Endothelial cell of umbilical vein (primary cell): ENCODE measurements around the gene USP43. TPM values are rescaled to one million over a fixed set of nuclear protein-coding genes. Genes with fewer than 3 reads are reported as not detected.

Source experiments
- BruUV-seq: library from RNA; stranded (reverse); fragments of 400-500 nt; replicated peaks from 2 replicates; lab custom pipeline; 2021; lab: Mats Ljungman, UMichigan
- CTCF ChIA-PET: fragments of 300-600, 350-600 bp; sonication (Branson Sonifier 250); formaldehyde crosslinking; loops from one replicate; lab custom pipeline; 2021; ENCODE audit warnings: antibody characterized with exemption, inconsistent platforms; lab: Charles Lee
- POLR2A ChIA-PET: fragments of 300-600, 350-600 bp; sonication (Branson Sonifier 250); formaldehyde crosslinking; loops from one replicate; lab custom pipeline; 2021; ENCODE audit warnings: antibody characterized with exemption, inconsistent platforms; lab: Charles Lee
- DNase-seq: peaks from one replicate; pipeline ENCODE4 v3.0.0-alpha.2; 2011; ENCODE audit warnings: low read depth, low spot score
- FAIRE-seq: peaks from 2 replicates; lab custom pipeline; 2011; peaks lifted over from hg19 to GRCh38; lab: Jason Lieb, UNC
- H2AFZ ChIP-seq: 2 replicates; pipeline ENCODE4 v1.6.0; 2012; ENCODE audit warnings: low read depth, low read length, control low read depth, inconsistent platforms
- H3K27ac ChIP-seq: 2 replicates; pipeline ENCODE4 v1.5.1; 2011; ENCODE audit warnings: low read depth, mild to moderate bottlenecking, control low read depth, low read length, moderate library complexity; ENCODE audit not compliant: insufficient read depth
- H3K27me3 ChIP-seq, 2 experiments: 2 replicates each; pipeline versions ENCODE4 v1.6.0 to v1.6.1; 2011; ENCODE audit warnings: low read length in 2 of 2, mixed read lengths in 1 of 2; ENCODE audit not compliant: control insufficient read depth in 2 of 2, insufficient read depth in 2 of 2
- H3K36me3 ChIP-seq, 2 experiments: 2 replicates in 1 of 2; 3 replicates in 1 of 2; pipeline ENCODE4 v1.5.1; 2011; ENCODE audit warnings: low read length in 2 of 2, mild to moderate bottlenecking in 1 of 2, moderate library complexity in 1 of 2; ENCODE audit not compliant: control insufficient read depth in 2 of 2, insufficient read depth in 2 of 2; ENCODE audit errors: extremely low read depth in 1 of 2
- H3K4me1 ChIP-seq: 3 replicates; pipeline ENCODE4 v1.5.1; 2011; ENCODE audit warnings: mild to moderate bottlenecking, low read length; ENCODE audit not compliant: control insufficient read depth, insufficient read depth; ENCODE audit errors: extremely low read depth
- H3K4me2 ChIP-seq: 2 replicates; pipeline ENCODE4 v1.6.1; 2011; ENCODE audit warnings: low read length, control low read depth, mixed read lengths; ENCODE audit not compliant: insufficient read depth
- H3K4me3 ChIP-seq, 3 experiments: fragments of 200-600 bp in 1 of 3; sonication (generic), shearing (Covaris generic) in 1 of 3; replicated peaks in 1 of 3; 2 replicates each; pipeline ENCODE4 v1.5.1; 2011 to 2016; ENCODE audit warnings: control low read depth in 3 of 3, low read length in 3 of 3, mild to moderate bottlenecking in 2 of 3, inconsistent platforms in 1 of 3, low read depth in 1 of 3, moderate library complexity in 1 of 3; ENCODE audit not compliant: insufficient read depth in 1 of 3
- H3K79me2 ChIP-seq: 2 replicates; pipeline ENCODE4 v1.6.0; 2012; ENCODE audit warnings: low read length, inconsistent platforms; ENCODE audit not compliant: control insufficient read depth, insufficient read depth
- H3K9ac ChIP-seq: replicated peaks from 2 replicates; pipeline ENCODE3; 2011; ENCODE audit warnings: low read length, control low read depth; ENCODE audit not compliant: insufficient read depth; ENCODE audit errors: extremely low read depth
- H3K9me1 ChIP-seq: replicated peaks from 3 replicates; pipeline ENCODE4 v1.6.0; 2011; ENCODE audit warnings: mild to moderate bottlenecking, low read length; ENCODE audit not compliant: control insufficient read depth, insufficient read depth; ENCODE audit errors: extremely low read depth
- H3K9me3 ChIP-seq: replicated peaks from 2 replicates; pipeline ENCODE4 v1.5.1; 2012; ENCODE audit warnings: low read length, inconsistent platforms; ENCODE audit not compliant: control insufficient read depth, insufficient read depth
- H4K20me1 ChIP-seq: replicated peaks from 2 replicates; pipeline ENCODE3; 2011; ENCODE audit warnings: mild to moderate bottlenecking, low read length; ENCODE audit not compliant: control insufficient read depth, insufficient read depth; ENCODE audit errors: extremely low read depth
- EZH2 ChIP-seq: IDR thresholded peaks from 2 replicates; pipeline ENCODE4 v1.6.1; 2012; ENCODE audit warnings: borderline replicate concordance, low read depth, mild to moderate bottlenecking, moderate library complexity, low read length, inconsistent platforms; ENCODE audit not compliant: severe bottlenecking
- FOS ChIP-seq: IDR thresholded peaks from 2 replicates; pipeline ENCODE4 v1.6.1; 2011; ENCODE audit warnings: mild to moderate bottlenecking, low read length, moderate library complexity, borderline replicate concordance; ENCODE audit not compliant: insufficient read depth
- GATA2 ChIP-seq: IDR thresholded peaks from 2 replicates; pipeline ENCODE4 v1.7.0; 2011; ENCODE audit warnings: low read depth, mild to moderate bottlenecking, moderate library complexity, mixed read lengths, low read length; ENCODE audit not compliant: insufficient read length, insufficient read depth
- JUN ChIP-seq: IDR thresholded peaks from 2 replicates; pipeline ENCODE4 v1.6.1; 2011; ENCODE audit warnings: borderline replicate concordance, low read depth; ENCODE audit not compliant: insufficient read length, insufficient read depth
- MYC ChIP-seq: IDR thresholded peaks from one replicate; pipeline ENCODE4 v1.6.1; 2011; ENCODE audit warnings: mild to moderate bottlenecking, low read depth, low read length
- POLR2A ChIP-seq: IDR thresholded peaks from 2 replicates; pipeline ENCODE4 v1.6.1; 2012; ENCODE audit warnings: low read depth, mild to moderate bottlenecking, control low read depth, low read length
- POLR2AphosphoS5 ChIP-seq: IDR thresholded peaks from 2 replicates; pipeline ENCODE4 v1.6.1; 2012; ENCODE audit warnings: low read depth, mild to moderate bottlenecking, control low read depth, low read length, moderate library complexity; ENCODE audit not compliant: insufficient read depth
- dilution Hi-C: fragments of 300-500 bp; cut with MboI; formaldehyde crosslinking; loops from one replicate; pipeline ENCODE4 v1.15.0; 2019; ENCODE audit warnings: low sequenced_read_pairs; ENCODE audit not compliant: extremely low pct_ligation_motif_present
- intact Hi-C: fragments of 100-400 bp; cut with micrococcal nuclease; formaldehyde crosslinking; loops from one replicate; pipeline ENCODE4 v1.10.0; 2022
- polyA plus RNA-seq, 4 experiments: library from polyadenylated mRNA; depleted of rRNA in 3 of 4; stranded (reverse) in 3 of 4; unstranded in 1 of 4; fragments of >200 nt; gene quantifications; 2 replicates each; pipeline versions ENCODE4 v1.2.1 to v1.2.3, GENCODE V29; 2011 to 2012; ENCODE audit warnings: missing spikeins in 1 of 4
- total RNA-seq: library from RNA; stranded (reverse); gene quantifications from 2 replicates; pipeline ENCODE4 v1.2.3, GENCODE V29; 2021
- TF ChIP-seq, protein P1 (sequence below): IDR thresholded peaks from 2 replicates; pipeline ENCODE4 v1.6.1; 2011; ENCODE audit not compliant: insufficient read depth, insufficient read length
- TF ChIP-seq, protein P2 (sequence below), 2 donors: IDR thresholded peaks; 1 replicate in 1 of 2; 2 replicates in 1 of 2; pipeline ENCODE4 v1.5.1; 2011; ENCODE audit warnings: low read length in 2 of 2, mild to moderate bottlenecking in 2 of 2, moderate library complexity in 2 of 2, control low read depth in 1 of 2, inconsistent platforms in 1 of 2, low read depth in 1 of 2; ENCODE audit not compliant: insufficient read depth in 1 of 2; ENCODE audit errors: extremely low read depth in 1 of 2

The USP43 gene
- total and polyA plus RNA-seq, 2 donors (not counting 3 experiments of a cell fraction or from before 2014, with no cell fraction given): 0.01 TPM; not detected in 1

DNA sequence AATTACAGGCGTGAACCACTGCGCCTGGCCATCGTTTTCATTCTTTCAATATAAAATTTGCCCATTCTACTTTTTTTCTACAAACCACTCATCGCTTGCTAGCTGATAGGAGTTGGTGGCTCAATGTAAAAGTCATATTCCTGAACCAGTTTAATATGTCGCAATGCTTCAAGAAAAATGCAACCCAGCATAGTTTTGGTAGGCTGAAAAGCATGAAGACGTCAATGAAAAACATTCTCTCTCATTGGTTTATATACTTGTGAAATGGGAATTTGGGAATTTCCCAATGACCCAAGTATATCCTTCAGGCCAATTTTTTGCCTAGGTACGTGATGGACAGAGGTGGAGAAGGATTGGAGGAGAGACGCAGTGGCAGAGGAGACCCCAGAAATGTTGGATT, 26.9 kb downstream of the USP43 start:
- DNase-seq (no peak), FAIRE-seq (no peak)
- Histone ChIP-seq H3K27ac (no peak overlapping the region), H3K79me2 (no peaks in the 10 kb centered on the region), H3K4me2 (no peak overlapping the region), H3K27me3 (no peaks in the 10 kb centered on the region), H3K36me3 (no peaks in the 10 kb centered on the region), H4K20me1 (no peaks in the 10 kb centered on the region), H3K4me1 (no peaks in the 10 kb centered on the region), H2AFZ (no peak overlapping the region), H3K9me1 (no peaks in the 10 kb centered on the region), H3K9ac (no peak overlapping the region), H3K9me3 (no peaks in the 10 kb centered on the region), H3K4me3 (no peak overlapping the region)
- TF ChIP-seq, protein P1, sequence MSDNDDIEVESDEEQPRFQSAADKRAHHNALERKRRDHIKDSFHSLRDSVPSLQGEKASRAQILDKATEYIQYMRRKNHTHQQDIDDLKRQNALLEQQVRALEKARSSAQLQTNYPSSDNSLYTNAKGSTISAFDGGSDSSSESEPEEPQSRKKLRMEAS: no peak
- BruUV-seq: no TSS peak
- dilution Hi-C loops: no loop called here
- intact Hi-C loops: no loop called here
- POLR2A ChIA-PET: no interaction called here
- CTCF ChIA-PET: no interaction called here

DNA sequence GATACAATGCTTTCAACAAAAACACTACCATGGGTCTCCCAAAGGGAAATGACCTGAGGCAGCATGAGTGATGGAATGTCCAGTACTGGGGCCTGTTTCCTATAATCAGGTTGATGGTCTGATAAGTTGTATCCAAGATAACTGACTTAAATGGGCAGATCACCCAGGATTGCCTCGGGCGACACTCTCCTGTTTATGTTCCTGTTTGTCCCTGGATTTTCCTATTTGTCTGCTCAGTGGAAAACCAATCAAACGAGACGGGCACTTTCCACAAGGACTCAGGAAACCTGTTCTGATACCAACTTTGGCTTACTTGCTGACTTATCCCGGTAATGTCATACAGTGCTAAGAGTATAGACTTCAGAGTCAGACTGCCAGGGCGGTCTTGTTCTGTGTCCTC, 27.4 kb downstream of the USP43 start:
- no TSS peak for BruUV-seq
- H3K9me3 ChIP-seq: no peaks in the 10 kb centered on the region
- H2AFZ ChIP-seq: no peak overlapping the region
- no peak for FAIRE-seq
- no peaks in the 10 kb centered on the region for H3K4me1 ChIP-seq
- ChIA-PET CTCF (no interaction called here), POLR2A (no interaction called here)
- dilution Hi-C loops: no loop called here
- no peak for TF ChIP-seq FOS
- TF ChIP-seq, protein P2, sequence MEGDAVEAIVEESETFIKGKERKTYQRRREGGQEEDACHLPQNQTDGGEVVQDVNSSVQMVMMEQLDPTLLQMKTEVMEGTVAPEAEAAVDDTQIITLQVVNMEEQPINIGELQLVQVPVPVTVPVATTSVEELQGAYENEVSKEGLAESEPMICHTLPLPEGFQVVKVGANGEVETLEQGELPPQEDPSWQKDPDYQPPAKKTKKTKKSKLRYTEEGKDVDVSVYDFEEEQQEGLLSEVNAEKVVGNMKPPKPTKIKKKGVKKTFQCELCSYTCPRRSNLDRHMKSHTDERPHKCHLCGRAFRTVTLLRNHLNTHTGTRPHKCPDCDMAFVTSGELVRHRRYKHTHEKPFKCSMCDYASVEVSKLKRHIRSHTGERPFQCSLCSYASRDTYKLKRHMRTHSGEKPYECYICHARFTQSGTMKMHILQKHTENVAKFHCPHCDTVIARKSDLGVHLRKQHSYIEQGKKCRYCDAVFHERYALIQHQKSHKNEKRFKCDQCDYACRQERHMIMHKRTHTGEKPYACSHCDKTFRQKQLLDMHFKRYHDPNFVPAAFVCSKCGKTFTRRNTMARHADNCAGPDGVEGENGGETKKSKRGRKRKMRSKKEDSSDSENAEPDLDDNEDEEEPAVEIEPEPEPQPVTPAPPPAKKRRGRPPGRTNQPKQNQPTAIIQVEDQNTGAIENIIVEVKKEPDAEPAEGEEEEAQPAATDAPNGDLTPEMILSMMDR (IDR thresholded peaks at IDR 0.05; ENCODE audit: extremely low read depth in 1 of 2, insufficient read depth in 1 of 2, low read depth in 1 of 2, low read length in 2 of 2): no peak
- TF ChIP-seq, protein P1: no peak
- no peak for TF ChIP-seq POLR2AphosphoS5
- no peak for TF ChIP-seq EZH2
- no peak for TF ChIP-seq GATA2
- no peak for TF ChIP-seq JUN
- no peak for TF ChIP-seq MYC
- no peak for TF ChIP-seq POLR2A
- H3K9me1 ChIP-seq: no peaks in the 10 kb centered on the region
- H3K27ac ChIP-seq: no peak overlapping the region
- H3K27me3 ChIP-seq: no peaks in the 10 kb centered on the region
- DNase-seq: no peak
- H3K79me2 ChIP-seq: no peaks in the 10 kb centered on the region
- intact Hi-C loops: no loop called here
- H3K4me3 ChIP-seq: no peak overlapping the region
- H4K20me1 ChIP-seq: no peaks in the 10 kb centered on the region
- H3K4me2 ChIP-seq: no peak overlapping the region
- no peaks in the 10 kb centered on the region for H3K36me3 ChIP-seq
- no peak overlapping the region for H3K9ac ChIP-seq
